Duodenal mucosa (tissue), 2 donors: ENCODE data around the gene CHFR.
"Not testable (repeated sequence)": the region's sequence is repeated elsewhere in the genome, so short reads cannot be mapped to it uniquely, and the experiment has no call there.

Source experiments
- H3K27ac ChIP-seq: one replicate; pipeline ENCODE4 v1.7.0; 2013; ENCODE audit warnings: low read depth, low read length
- H3K27me3 ChIP-seq, 2 donors: one replicate each; pipeline ENCODE4 v1.7.0; 2013; ENCODE audit warnings: low read length in 2 of 2, control low read depth in 1 of 2; ENCODE audit not compliant: insufficient read depth in 2 of 2, control insufficient read depth in 1 of 2
- H3K36me3 ChIP-seq, 2 donors: one replicate each; pipeline ENCODE4 v1.7.0; 2013; ENCODE audit warnings: low read length in 2 of 2, control low read depth in 1 of 2; ENCODE audit not compliant: insufficient read depth in 2 of 2, control insufficient read depth in 1 of 2
- H3K4me1 ChIP-seq, 2 donors: one replicate each; pipeline ENCODE4 v1.7.0; 2013; ENCODE audit warnings: low read length in 2 of 2, control low read depth in 1 of 2; ENCODE audit not compliant: insufficient read depth in 2 of 2, control insufficient read depth in 1 of 2
- H3K4me3 ChIP-seq, 2 donors: one replicate each; pipeline ENCODE4 v1.7.0; 2013; ENCODE audit warnings: low read length in 2 of 2, low read depth in 1 of 2
- H3K9ac ChIP-seq, 2 donors: one replicate each; pipeline ENCODE4 v1.7.0; 2013; ENCODE audit warnings: low read length in 2 of 2, low read depth in 1 of 2
- H3K9me3 ChIP-seq, 2 donors: one replicate each; pipeline ENCODE4 v1.7.0; 2013; ENCODE audit warnings: low read length in 2 of 2, control low read depth in 1 of 2; ENCODE audit not compliant: control insufficient read depth in 1 of 2

CHFR gene

GRCh38 chr12:132856581-132856980, 30.8 kb downstream of the CHFR start:
- H3K36me3 ChIP-seq = peaks cover 49 to 84% of the 10 kb centered on the region in 2 donors
- no peak overlapping the region for H3K27ac ChIP-seq
- H3K9me3 ChIP-seq = peaks cover 0 to 2% of the 10 kb centered on the region in 2 donors
- H3K9ac ChIP-seq = no peak overlapping the region
- no peak overlapping the region for H3K4me3 ChIP-seq
- H3K4me1 ChIP-seq = no peaks in the 10 kb centered on the region
- H3K27me3 ChIP-seq = no peaks in the 10 kb centered on the region

- H3K9ac ChIP-seq = not testable (repeated sequence)
Observed at GRCh38 chr12:132855211-132855610, 32.2 kb downstream of the CHFR start.

DNA sequence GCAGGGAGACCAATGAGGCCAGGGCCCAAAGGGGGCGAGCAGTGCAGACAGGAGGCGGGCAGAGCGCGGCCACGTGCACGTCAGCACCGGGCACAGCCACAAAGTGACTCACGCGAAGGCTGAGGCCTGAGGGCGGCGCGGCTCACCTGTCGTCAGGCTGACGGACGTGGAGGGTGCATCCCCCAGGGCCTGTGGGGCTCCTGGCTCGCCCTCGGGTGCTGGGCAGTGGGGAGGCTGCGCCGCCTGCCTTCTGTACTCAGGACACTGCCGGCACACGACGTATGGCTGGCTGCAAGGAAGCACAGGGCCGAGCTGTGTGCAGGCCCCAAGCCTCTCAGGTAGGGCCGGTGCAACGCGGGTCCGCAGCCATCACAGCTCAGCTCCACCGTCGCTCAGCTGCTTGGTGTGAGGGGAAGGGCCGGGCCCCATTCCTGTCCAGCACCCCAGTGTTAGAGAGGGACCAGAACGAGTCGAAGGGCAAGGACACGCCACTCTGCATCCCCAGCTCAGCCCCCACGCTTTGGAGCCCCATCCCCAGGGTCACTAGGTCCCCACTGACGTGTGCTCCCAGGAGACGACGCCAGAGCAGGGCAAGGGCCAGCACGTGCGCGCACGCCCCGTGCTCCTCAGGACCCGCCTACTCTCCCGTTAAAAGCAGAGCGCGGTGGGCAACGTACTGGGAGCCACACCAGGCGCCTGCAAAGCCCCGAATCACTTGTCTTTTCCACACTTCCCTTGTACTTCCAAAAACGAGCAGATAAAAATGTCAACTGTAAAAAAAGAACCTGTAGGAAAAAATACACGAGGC, 33.9 kb downstream of the CHFR start:
- Histone ChIP-seq H3K27ac (no peak overlapping the region), H3K9ac (no peak overlapping the region), H3K36me3 (peaks cover 49 to 79% of the 10 kb centered on the region in 2 donors), H3K4me3 (no peak overlapping the region), H3K27me3 (no peaks in the 10 kb centered on the region), H3K9me3 (no peaks in the 10 kb centered on the region), H3K4me1 (no peaks in the 10 kb centered on the region)

More at GRCh38 chr12:132855211-132855610, 32.2 kb downstream of the CHFR start:
- peaks cover 47 to 83% of the 10 kb centered on the region in 2 donors for H3K36me3 ChIP-seq
- H3K4me3 ChIP-seq, H3K9me3 ChIP-seq, H3K27me3 ChIP-seq, H3K4me1 ChIP-seq, H3K27ac ChIP-seq: not testable (repeated sequence)

- Histone ChIP-seq H3K9me3 (no peaks in the 10 kb centered on the region), H3K36me3 (peaks cover 54 to 79% of the 10 kb centered on the region in 2 donors)
Observed at GRCh38 chr12:132852496-132852895, 34.9 kb downstream of the CHFR start.

GRCh38 chr12:132851465-132851864, 35.9 kb downstream of the CHFR start:
- peaks cover 56 to 79% of the 10 kb centered on the region in 2 donors for H3K36me3 ChIP-seq
- no peaks in the 10 kb centered on the region for H3K27me3 ChIP-seq
- H3K9ac ChIP-seq = no peak overlapping the region
- H3K9me3 ChIP-seq = no peaks in the 10 kb centered on the region
- H3K4me1 ChIP-seq = no peaks in the 10 kb centered on the region
- no peak overlapping the region for H3K4me3 ChIP-seq
- H3K27ac ChIP-seq = no peak overlapping the region

More at GRCh38 chr12:132852496-132852895, 34.9 kb downstream of the CHFR start:
- no peak overlapping the region for H3K27ac ChIP-seq
- no peaks in the 10 kb centered on the region for H3K27me3 ChIP-seq
- H3K4me1 ChIP-seq = no peaks in the 10 kb centered on the region
- no peak overlapping the region for H3K4me3 ChIP-seq
- no peak overlapping the region for H3K9ac ChIP-seq

- Histone ChIP-seq H3K9ac (no peak overlapping the region), H3K27me3 (no peaks in the 10 kb centered on the region), H3K36me3 (peaks cover 45 to 74% of the 10 kb centered on the region in 2 donors), H3K27ac (no peak overlapping the region), H3K9me3 (no peaks in the 10 kb centered on the region), H3K4me3 (no peak overlapping the region), H3K4me1 (no peaks in the 10 kb centered on the region)
Observed at GRCh38 chr12:132850291-132850690, 37.1 kb downstream of the CHFR start.

GRCh38 chr12:132848521-132848920, 38.9 kb downstream of the CHFR start:
- peaks cover 45 to 64% of the 10 kb centered on the region in 2 donors for H3K36me3 ChIP-seq
- H3K9me3 ChIP-seq = no peaks in the 10 kb centered on the region

DNA sequence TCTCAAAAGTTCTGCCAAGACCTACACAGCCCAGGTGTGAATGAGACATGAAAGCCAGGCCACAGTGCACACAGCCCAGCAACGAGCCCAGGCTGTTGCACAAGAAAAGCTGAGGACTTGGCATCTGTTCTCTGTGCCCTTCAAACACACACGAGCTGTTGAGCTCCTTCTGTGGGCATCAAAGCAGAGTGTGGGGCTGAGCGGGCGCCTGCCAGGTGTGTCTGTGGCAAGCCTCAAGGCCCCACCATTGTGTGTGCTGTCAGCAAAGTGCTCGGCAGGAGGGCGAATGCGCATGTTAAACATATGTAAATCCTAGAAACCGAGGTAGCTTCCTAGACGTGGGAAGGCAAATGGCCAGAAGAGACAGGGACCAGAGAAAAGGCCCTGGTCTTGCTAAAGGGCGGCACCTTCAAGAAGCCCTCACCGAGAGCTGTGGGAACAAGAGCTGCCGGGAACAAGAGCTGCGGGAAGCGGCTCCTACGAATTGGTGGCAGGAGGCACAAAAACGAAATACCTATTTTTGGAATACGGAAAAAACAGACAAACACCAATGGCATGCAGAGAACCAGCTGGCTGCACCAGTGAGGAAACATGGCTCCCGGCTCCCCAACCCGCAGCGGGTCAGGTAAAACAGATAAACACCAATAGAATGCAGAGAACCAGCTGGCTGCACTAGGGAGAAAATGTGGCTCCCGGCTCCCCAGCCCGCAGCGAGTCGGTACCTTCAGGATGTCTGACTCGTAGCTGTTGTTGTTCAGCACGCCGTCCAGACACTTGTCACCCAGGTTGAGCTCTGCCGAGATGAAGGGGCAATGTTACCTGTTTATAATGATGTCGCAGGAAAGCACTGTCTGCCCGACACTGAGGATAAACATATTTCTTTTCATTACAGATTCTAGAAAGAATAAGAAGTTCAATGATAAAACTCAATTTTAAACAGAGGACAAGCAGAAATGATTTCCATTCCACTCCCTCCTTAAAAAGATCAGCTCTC, 39.7 kb downstream of the CHFR start:
- Histone ChIP-seq H3K4me1 (no peaks in the 10 kb centered on the region), H3K36me3 (peaks cover 37 to 62% of the 10 kb centered on the region in 2 donors), H3K27ac (no peak overlapping the region), H3K27me3 (no peaks in the 10 kb centered on the region), H3K9me3 (no peaks in the 10 kb centered on the region), H3K9ac (no peak overlapping the region), H3K4me3 (no peak overlapping the region)

More at GRCh38 chr12:132848521-132848920, 38.9 kb downstream of the CHFR start:
- Histone ChIP-seq H3K4me3 (no peak overlapping the region), H3K27ac (no peak overlapping the region), H3K9ac (no peak overlapping the region), H3K4me1 (no peaks in the 10 kb centered on the region), H3K27me3 (no peaks in the 10 kb centered on the region)

- not testable (repeated sequence) for H3K4me3 ChIP-seq, H3K27ac ChIP-seq, H3K9me3 ChIP-seq, H3K9ac ChIP-seq, H3K27me3 ChIP-seq, H3K4me1 ChIP-seq
- H3K36me3 ChIP-seq = peaks cover 37 to 66% of the 10 kb centered on the region in 2 donors
Observed at GRCh38 chr12:132844681-132845080, 42.7 kb downstream of the CHFR start.
